ENCODE data around the gene NPPC.

GRCh38 chr2:231894566-231895380 lies 31.4 kb downstream of the NPPC start:
- TF ChIP-seq USF2 (IDR thresholded peaks at IDR 0.05) (no peak), HOXA7 (CRISPR knock-in tag; IDR thresholded peaks at IDR 0.05) (no peak), RAD21 (conservative IDR thresholded peaks at IDR 0.05 in 1 of 2, IDR thresholded peaks at IDR 0.05 in 1 of 2) (no peak), JUN (IDR thresholded peaks at IDR 0.05) (no peak), CHD2 (IDR thresholded peaks at IDR 0.05; ENCODE audit: low read length, partially characterized antibody) (peak; percentile 70), CTCF (IDR thresholded peaks at IDR 0.05) (no peak), ESRRA (IDR thresholded peaks at IDR 0.05; ENCODE audit: borderline replicate concordance, low read length) (no peak), POLR2A (IDR thresholded peaks at IDR 0.05; ENCODE audit: low read length) (no peak), EP300 (IDR thresholded peaks at IDR 0.05) (no peak), NR3C1 (IDR thresholded peaks at IDR 0.05) (no peak), REST (IDR thresholded peaks at IDR 0.05) (peak; percentile 46; the same call in 1 of the 2 replicates)

Data from A549 (cell line).